ENCODE measurements around the gene KIF5A. TPM values are rescaled to one million over a fixed set of nuclear protein-coding genes. Genes with fewer than 3 reads are reported as not detected.
A peak's percentile ranks its signal among the peaks of the same experiment; 100 is the strongest.

Gene KIF5A
- total RNA-seq, 6 experiments from 2014 or later: 0.02 TPM; not detected in 5

- intact Hi-C loops (cut with DNase I): no loop called here
- ATAC-seq (no peak), DNase-seq (no peak)
- H3K36me3 ChIP-seq: no peaks in the 10 kb centered on the region
- no peaks in the 10 kb centered on the region for H3K9me3 ChIP-seq
- no peak for TF ChIP-seq POLR2A (IDR thresholded peaks at IDR 0.05)
- TF ChIP-seq, protein P1, sequence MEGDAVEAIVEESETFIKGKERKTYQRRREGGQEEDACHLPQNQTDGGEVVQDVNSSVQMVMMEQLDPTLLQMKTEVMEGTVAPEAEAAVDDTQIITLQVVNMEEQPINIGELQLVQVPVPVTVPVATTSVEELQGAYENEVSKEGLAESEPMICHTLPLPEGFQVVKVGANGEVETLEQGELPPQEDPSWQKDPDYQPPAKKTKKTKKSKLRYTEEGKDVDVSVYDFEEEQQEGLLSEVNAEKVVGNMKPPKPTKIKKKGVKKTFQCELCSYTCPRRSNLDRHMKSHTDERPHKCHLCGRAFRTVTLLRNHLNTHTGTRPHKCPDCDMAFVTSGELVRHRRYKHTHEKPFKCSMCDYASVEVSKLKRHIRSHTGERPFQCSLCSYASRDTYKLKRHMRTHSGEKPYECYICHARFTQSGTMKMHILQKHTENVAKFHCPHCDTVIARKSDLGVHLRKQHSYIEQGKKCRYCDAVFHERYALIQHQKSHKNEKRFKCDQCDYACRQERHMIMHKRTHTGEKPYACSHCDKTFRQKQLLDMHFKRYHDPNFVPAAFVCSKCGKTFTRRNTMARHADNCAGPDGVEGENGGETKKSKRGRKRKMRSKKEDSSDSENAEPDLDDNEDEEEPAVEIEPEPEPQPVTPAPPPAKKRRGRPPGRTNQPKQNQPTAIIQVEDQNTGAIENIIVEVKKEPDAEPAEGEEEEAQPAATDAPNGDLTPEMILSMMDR (IDR thresholded peaks at IDR 0.05): no peak
- WGBS (ENCODE audit: insufficient coverage, low coverage, low lambda C conversion rate, missing lambda C conversion rate): 66% methylated on average over 12 of the region's 12 CpGs
- H3K27ac ChIP-seq: no peak overlapping the region
- no peaks in the 10 kb centered on the region for H3K27me3 ChIP-seq
- peaks cover 0 to 2% (median 0%) of the 10 kb centered on the region in 4 donors for H3K4me1 ChIP-seq
- H3K4me3 ChIP-seq: no peak overlapping the region
Measured at GRCh38 chr12:57577981-57578758, 28.3 kb downstream of the KIF5A start.

DNA sequence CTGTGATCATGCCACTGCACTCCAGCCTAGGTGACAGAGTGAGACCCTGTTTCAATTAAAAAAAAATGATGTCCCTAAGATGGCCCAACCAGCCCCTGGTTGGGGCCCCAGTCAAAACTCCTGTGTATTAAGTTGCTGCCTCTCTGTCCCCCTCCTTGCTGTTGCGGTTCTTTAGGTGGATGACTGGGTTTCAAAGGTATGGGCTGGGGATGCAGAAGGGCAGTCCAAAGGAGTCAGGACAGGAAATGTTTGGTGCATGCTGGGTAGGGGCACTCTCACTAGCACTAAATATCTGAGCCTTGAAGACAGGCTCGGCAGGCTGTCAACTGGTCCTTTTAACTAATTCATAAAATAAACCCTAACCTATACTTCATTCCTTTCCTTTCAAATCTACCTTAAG lies 29.2 kb downstream of the KIF5A start:
- Histone ChIP-seq H3K27me3 (no peaks in the 10 kb centered on the region), H3K4me3 (no peak overlapping the region), H3K9me3 (no peaks in the 10 kb centered on the region), H3K36me3 (no peaks in the 10 kb centered on the region), H3K27ac (no peak overlapping the region), H3K4me1 (peaks cover 0 to 3% (median 0%) of the 10 kb centered on the region in 4 donors)
- intact Hi-C loops (cut with DNase I): no loop called here
- 89% methylated on average over 2 of the region's 2 CpGs for WGBS (ENCODE audit: insufficient coverage, low coverage, low lambda C conversion rate, missing lambda C conversion rate)
- TF ChIP-seq, protein P1 (IDR thresholded peaks at IDR 0.05): no peak
- no peak for TF ChIP-seq POLR2A (IDR thresholded peaks at IDR 0.05)
- ATAC-seq (no peak), DNase-seq (no peak)

GRCh38 chr12:57579677-57580465 lies 30.0 kb downstream of the KIF5A start:
- no peak for TF ChIP-seq POLR2A (IDR thresholded peaks at IDR 0.05)
- DNase-seq: no peak
- WGBS (ENCODE audit: insufficient coverage, low coverage, low lambda C conversion rate, missing lambda C conversion rate): 74% methylated on average over 6 of the region's 8 CpGs
- no peaks in the 10 kb centered on the region for H3K36me3 ChIP-seq
- H3K4me1 ChIP-seq: peaks cover 0 to 3% (median 0%) of the 10 kb centered on the region in 4 donors
- intact Hi-C loops (cut with DNase I): loop anchor here (5.0 kb wide), 1 partner anchor 42 kb away; no protein-coding TSS in a partner anchor
- no peak overlapping the region for H3K4me3 ChIP-seq
- H3K27me3 ChIP-seq: no peaks in the 10 kb centered on the region
- peak in 1 of 4 donors; percentile 69 for ATAC-seq
- no peaks in the 10 kb centered on the region for H3K9me3 ChIP-seq
- H3K27ac ChIP-seq: no peak overlapping the region

DNA sequence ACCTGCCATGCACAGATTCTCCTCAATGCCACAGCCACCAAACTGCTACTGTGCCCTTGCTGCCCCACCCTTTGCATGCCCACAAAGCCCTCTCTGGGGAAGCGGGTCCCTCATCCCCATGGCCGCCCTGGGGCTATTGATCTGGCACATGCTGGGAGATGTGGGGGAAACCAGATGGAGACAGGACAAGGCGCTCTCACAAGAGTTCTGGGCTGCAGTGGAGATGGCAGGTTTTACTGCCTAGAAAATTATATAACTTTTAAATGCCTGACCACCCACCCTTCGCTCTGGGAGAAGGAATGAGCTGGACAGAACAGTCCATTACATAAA lies 30.6 kb downstream of the KIF5A start:
- Histone ChIP-seq H3K27ac (no peak overlapping the region), H3K36me3 (no peaks in the 10 kb centered on the region), H3K27me3 (no peaks in the 10 kb centered on the region), H3K4me3 (no peak overlapping the region), H3K9me3 (no peaks in the 10 kb centered on the region), H3K4me1 (peaks cover 0 to 3% (median 0%) of the 10 kb centered on the region in 4 donors)
- 93% methylated on average over 2 of the region's 4 CpGs for WGBS (ENCODE audit: insufficient coverage, low coverage, low lambda C conversion rate, missing lambda C conversion rate)
- ATAC-seq: no peak
- TF ChIP-seq POLR2A (IDR thresholded peaks at IDR 0.05): no peak
- TF ChIP-seq, protein P1 (IDR thresholded peaks at IDR 0.05): no peak
- intact Hi-C loops (cut with DNase I): loop anchor here (5.0 kb wide), 1 partner anchor 42 kb away; no protein-coding TSS in a partner anchor
- no peak for DNase-seq

DNA sequence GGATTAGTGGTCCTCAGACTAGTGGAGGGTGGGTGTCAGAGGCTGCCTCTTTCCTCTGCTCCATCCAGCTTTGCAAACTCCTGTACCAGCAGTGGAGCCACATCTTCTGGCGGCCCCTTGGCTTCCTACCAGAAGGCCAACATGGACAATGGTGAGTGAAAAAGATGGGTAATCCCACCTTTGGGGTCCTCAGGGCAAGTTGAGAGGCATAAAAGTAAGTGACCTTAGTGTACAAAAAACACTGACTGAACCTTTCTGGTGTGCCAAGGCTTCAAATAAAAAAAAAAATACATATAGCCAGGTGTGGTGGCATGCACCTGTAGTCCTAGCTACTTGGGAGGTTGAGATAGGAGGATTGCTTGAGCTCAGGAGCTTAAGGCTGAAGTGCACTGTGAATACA lies 32.0 kb downstream of the KIF5A start:
- no peaks in the 10 kb centered on the region for H3K27me3 ChIP-seq
- ATAC-seq (no peak), DNase-seq (no peak)
- H3K27ac ChIP-seq: no peak overlapping the region
- no peaks in the 10 kb centered on the region for H3K9me3 ChIP-seq
- TF ChIP-seq POLR2A (IDR thresholded peaks at IDR 0.05): no peak
- TF ChIP-seq, protein P1 (IDR thresholded peaks at IDR 0.05): no peak
- intact Hi-C loops (cut with DNase I): loop anchor here (5.0 kb wide), 1 partner anchor 40 kb away; no protein-coding TSS in a partner anchor
- H3K36me3 ChIP-seq: no peaks in the 10 kb centered on the region
- H3K4me3 ChIP-seq: no peak overlapping the region
- WGBS (ENCODE audit: insufficient coverage, low coverage, low lambda C conversion rate, missing lambda C conversion rate): 50% methylated on average over 1 of the region's 1 CpG
- H3K4me1 ChIP-seq: peaks cover 0 to 9% (median 0%) of the 10 kb centered on the region in 4 donors

All from right lobe of liver (tissue), 6 donors.